Activated CD8-positive, alpha-beta memory T cell treated with anti-CD3 and anti-CD28 coated beads, Interleukin-2, amount 50 U/mL, for 1 hour (primary cell): ENCODE data around the gene PWP1.
"Not testable (repeated sequence)": the region's sequence is repeated elsewhere in the genome, so short reads cannot be mapped to it uniquely, and the experiment has no call there.

ENCODE experiments used
- DNase-seq: peaks from one replicate; pipeline ENCODE4 v3.0.0-alpha.2; 2020; ENCODE audit errors: extremely low read depth

Gene PWP1

DNA sequence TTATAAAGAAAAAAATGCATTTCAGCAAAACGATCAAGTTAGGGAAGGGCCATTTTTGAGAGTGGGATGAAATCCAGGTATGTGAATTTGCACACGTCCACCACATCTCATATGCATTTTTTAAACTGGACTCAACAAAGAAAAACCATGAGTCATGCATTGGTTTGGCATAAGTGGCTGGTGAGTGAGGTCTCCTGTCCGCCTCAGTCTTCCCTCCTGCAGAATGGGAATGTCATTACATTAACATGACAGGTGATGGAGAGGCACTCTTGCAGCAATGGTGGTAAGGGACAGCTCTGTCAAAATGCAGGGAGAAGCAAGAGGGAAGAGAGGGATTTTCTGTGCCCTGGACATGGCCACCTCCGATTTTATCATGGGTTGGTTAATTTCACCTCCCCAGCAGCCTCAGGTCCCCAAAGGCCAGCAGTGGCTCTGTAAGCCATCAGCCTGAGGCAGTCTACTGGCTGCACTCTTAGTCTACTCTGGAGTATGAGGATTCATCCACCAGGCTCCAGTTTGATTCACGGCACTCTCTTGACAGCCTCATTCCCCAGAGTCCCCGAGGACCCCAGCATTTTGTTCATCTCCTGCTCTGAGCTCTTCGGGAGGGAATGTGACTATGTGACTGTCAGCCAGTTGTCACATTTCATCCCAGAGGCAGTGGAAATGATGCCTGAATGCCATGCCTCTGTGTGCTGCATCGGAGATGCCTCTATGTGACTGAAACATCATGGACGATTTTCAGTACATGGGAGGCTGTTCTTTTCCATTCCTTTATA is 17.1 kb upstream of the PWP1 start:
- no peak for DNase-seq

DNA sequence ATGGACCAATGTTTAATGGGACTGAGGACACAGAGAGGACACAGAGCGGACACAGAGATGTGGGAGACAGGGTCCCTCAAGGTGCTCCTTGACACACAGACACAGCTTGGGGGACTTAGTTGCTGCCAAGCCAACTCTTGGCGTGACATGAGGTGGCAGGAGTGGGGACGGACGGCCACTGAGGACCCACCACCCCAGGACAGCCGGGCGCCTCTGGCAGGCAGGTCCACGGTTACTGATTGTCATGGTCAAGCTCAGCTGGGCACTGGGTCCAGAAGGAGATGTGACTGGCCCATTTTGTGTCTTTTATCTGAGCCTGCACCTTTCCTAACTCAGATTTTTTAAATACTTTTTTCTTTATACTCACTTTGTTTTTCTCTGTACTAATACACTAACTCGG is 15.7 kb upstream of the PWP1 start:
- no peak for DNase-seq

DNA sequence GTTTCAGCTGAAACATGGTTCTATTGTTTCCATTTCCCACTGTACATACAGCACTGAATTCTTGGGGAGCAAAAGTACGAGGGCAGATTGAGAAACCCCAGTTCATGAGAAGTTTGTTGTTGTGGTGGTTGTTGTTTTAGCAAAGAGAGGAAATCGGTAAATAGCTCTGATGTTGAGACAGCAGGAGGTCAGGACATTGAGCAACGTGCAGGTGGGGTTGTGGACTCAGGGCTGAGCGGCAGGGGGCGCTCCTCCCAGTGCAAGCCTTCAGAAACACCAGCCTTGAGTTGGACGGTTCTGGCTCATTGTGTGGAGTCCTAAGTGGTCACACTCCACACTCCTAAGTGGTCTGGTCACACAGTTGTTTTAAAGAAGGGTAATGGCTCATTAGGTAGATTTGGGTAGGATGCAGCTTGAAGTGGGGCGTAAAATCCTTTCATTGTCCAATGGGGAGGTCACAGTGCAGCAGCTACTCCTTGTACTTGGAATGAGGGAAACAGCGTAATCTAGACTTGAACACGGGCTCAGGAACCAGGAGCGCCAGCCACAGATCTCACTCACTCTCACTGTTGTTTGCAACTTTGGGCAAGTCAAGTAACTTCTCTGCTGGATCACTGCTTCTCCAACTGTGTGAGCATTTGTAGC is 14.5 kb upstream of the PWP1 start:
- DNase-seq = no peak

DNA sequence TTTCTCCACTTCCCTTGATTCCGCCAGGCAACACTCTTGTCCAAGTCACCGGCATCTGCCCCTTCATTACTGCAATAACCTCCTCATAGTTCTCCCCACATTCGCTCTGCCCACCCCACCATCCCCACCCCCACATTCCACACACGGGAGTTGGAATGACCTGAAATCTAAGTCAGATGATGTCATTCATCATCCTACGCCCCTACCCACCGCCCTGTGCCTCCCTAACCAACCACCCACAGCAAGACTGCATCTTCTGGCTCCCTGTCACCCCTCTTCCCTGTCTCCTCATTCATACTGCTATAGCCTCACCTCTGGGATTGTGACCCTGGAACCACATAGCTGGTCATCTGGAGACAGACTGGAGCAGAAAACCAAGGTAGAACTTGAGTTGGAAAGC is 7.9 kb upstream of the PWP1 start:
- no peak for DNase-seq

DNA sequence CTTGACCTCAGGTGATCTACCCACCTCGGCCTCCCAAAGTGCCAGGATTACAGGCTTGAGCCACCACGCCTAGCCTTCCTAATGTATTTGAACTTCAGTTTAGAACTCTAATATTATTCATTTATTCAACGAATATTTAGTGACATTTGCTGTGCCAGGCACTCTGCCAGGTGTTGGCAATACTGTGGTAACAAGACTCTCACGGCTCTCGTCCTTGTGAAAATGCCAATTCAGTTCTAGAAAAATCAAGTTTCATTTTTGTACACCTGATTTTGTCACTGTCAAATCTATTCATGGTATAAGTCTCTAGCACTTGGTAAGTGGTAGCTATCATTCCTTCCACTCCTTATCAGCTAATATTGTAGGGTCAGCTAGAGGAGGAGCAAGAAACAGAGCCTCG is 6.3 kb upstream of the PWP1 start:
- DNase-seq = no peak

DNA sequence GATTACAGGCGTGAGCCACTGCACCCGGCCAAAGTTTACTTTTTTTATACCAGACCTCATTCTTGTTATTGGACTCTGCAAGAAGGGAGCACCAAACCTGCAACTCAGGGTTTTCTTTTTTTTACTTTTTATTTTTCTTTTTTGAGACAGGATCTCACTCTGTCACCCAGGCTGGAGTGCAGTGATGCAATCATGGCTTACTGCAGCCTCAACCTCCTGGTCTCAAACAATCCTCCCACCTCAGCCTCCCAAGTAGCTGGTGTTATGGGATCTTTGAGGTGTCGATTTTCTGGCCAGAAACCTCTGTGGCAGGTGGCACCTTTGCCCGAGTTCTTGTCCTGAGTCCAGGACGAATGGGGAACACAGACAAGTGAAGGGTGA is 4.2 kb upstream of the PWP1 start:
- DNase-seq = no peak

DNA sequence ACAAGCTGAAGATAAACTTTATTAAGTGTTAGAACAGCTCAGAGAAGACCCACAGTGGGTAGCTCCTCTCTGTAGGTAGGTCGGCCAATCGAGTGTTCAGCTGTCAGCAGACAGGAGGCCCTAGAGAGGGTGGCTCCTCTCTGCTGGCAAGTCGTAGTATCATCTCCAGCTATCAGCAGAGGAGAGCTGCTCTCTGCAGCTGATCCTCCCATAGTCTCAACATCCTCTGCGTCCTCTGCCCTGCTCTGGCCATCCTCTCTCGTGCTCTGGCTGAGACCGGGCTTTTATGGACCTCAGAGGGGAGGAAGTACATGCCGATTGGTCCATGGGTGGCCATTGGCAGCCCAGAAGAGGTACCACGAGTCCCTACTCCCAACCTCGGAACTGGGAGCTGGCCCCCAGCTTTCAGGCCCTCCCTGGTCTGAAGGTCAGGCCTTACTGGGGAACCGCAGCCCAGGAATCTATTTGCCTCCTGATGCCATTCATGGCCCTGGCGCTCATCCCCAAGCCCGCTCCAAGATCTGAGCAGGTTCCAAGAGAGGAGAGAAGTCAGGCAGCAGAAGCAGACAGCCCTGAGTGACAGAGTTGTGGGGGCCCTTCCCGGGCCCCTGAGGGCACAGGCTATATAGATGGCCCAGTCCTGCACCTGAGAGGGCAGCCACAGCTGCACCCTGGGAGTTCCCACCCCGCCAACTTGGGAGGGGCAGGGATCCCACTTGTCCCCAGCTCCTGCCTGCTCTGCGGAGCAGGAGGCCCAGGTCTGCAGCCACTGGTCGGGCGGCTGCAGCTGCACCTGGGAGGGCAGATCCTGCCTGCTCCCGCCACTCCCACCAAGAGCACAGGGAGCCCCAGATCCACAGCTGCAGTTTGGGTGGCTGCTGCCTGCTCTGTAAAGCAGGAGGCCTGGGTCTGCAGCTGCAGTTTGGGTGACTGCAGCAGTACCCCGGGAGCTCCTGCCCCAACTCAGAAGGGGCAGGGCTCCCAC is 3.5 kb upstream of the PWP1 start:
- no peak for DNase-seq

DNA sequence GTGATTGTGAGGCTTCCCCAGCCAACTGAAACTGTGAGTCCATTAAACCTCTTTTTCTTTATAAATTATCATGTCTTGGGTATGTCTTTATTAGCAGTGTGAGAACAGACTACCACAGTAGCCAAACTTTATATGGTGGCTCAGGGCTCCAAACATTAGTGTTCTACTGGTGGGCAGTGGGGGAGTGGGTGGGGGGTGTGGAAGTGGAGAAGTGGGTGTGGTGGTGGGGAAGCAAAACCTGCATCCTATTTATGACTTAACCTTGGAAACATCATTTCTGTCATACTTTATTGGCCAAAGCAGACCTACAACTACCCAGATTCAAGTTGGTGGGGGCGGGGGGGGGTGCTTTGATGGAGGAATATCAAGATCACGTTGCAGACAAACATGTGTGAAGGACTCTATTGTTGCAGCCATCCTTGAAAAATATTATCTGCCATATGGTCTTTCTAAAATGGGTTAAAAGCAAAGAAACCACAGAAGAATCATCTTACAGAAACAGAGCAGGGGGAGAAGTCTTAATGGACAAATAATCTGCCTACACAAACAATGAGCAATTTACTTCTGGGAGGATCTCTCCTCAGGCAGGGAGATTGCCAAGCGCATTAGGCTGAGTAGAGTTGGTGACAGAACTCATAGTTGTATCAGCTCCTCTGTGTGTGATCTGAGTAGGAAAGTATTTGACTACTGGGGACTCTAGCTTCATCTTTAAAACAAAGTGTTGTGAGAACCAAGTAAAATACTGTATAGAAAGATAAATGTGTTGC is 1.4 kb upstream of the PWP1 start:
- DNase-seq = no peak

DNA sequence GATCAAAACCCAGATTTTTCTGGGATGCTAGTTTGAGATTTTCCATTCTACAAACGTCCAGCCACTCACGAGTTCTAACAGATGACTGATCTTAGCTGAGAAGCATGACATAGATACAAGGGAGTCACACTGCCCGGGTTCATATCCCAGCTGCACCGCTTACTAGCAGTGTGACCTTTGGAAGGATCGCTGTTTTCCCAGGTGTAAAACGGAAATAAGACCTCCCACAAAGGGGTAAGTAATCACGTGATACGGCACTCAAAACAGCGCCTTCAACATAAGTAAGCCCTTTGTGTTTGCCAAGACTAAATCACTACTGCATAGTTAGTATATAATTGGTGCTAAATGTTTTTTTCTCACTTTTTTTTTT is 624 bp upstream of the PWP1 start:
- no peak for DNase-seq

DNA sequence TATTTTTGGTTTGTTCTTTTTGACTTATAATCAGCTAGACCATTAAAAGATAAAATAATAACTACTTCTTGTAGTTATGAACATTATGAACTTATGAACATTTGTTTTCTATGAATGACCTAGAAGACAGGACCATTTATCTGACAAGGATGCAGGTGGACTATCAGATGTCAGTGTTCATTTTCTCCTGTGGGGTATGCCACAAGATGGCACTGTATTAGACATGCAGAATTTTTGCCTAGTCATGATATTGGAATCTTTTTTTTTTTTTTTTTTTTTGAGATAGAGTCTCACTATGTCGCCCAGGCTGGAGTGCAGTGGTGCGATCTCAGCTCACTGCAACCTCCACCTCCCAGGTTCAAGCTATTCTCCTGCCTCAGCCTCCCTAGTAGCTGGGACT is 10.2 kb downstream of the PWP1 start:
- DNase-seq = not testable (repeated sequence)

DNA sequence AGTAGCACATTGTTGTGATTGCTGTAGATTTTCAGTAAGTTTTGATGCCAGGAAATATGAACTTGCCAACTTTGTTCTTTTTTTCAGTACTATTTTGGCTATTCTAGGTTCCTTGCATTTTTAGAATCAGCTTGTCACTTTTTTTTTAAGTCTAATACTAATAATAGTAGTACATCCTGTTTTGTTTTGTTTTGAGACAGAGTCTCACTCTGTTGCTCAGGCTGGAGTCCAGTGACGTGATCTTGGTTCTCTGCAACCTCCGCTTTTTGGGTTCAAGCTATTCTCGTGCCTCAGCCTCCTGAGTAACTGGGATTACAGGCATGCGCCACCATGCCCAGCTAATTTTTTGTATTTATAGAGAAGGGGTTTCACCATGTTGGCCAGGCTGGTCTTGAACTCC is 16.5 kb downstream of the PWP1 start:
- no peak for DNase-seq

DNA sequence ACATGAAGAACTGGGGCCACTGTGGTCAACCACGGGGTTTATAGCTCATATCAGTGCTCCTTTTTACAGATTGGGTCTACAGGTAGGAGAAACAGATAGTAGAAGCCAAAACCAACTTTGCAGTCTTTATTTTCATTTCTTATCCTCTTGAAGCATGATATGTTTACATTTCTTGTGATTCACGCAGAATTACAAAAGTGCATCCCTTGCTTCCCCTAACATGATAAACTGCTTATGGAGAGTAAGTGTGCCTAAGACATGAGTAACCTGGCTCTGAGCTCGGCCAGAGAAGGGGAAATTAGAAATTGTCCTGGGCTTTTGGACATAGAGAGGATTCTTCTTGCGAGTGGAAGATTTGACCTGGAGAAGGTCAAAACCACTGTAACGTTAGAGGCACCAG is 18.4 kb downstream of the PWP1 start:
- no peak for DNase-seq

DNA sequence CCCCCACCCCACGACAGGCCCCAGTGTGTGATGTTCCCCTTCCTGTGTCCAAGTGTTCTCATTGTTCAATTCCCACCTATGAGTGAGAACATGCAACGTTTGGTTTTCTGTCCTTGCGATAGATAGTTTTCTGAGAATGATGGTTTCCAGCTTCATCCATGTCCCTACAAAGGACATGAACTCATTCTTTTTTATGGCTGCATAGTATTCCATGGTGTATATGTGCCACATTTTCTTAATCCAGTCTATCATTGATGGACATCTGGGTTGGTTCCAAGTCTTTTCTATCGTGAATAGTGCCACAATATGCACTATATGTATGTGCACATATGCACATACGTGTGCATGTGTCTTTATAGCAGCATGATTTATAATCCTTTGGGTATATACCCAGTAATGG is 19.9 kb downstream of the PWP1 start:
- DNase-seq = not testable (repeated sequence)

DNA sequence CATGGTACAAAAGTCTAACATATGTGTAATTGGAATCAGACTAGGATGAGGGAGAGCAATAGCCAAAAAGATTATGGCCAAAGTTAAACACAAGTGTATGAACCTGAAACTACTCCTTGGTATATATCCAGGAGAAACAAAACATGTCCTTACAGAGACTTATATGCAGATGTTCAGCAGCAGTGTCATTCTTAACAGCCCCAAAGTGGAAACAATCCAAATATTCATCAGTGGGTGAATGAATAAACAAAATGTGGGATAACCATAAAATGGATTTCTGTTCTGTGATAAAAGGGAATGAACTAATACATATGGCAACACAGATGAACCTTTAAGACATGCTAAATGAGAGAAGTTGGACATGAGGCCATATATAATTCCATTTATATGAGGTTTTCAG is 30.2 kb downstream of the PWP1 start:
- DNase-seq = no peak

DNA sequence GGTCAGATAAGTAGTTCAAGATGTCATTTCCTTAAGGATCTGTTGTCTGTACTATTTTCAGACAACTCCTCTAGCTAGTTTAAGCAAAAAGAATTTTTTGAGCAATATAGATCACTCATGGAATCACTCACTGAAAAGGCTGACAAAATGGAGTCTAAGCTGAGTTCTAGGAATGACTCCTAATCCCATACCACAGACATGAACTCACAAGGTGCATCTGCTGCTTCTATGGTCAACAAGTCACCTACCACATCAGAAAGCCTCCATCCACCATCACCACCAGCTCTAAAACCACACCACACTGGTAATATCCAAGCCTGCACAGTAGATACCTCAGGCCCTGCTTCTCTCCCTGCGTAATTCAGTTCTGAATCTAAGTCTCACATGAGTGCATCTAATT is 33.0 kb downstream of the PWP1 start:
- no peak for DNase-seq

DNA sequence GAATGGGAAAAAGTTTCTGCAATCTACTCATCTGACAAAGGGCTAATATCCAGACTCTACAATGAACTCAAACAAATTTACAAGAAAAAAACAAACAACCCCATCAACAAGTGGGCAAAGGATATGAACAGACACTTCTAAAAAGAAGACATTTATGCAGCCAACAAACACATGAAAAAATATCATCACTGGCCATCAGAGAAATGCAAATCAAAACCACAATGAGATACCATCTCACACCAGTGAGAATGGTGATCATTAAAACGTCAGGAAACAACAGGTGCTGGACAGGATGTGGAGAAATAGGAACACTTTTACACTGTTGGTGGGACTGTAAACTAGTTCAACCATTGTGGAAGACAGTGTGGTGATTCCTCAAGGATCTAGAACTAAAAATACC is 41.7 kb downstream of the PWP1 start:
- not testable (repeated sequence) for DNase-seq

DNA sequence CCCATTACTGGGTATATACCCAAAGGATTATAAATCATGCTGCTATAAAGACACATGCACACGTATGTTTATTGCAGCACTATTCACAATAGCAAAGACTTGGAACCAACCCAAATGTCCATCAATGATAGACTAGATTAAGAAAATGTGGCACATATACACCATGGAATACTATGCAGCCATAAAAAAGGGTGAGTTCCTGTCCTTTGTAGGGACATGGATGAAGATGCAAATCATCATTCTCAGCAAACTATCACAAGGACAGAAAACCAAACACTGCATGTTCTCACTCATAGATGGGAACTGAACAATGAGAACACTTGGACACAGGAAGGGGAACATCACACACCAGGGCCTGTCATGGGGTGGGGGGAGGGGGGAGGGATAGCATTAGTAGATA is 42.1 kb downstream of the PWP1 start:
- DNase-seq = not testable (repeated sequence)

DNA sequence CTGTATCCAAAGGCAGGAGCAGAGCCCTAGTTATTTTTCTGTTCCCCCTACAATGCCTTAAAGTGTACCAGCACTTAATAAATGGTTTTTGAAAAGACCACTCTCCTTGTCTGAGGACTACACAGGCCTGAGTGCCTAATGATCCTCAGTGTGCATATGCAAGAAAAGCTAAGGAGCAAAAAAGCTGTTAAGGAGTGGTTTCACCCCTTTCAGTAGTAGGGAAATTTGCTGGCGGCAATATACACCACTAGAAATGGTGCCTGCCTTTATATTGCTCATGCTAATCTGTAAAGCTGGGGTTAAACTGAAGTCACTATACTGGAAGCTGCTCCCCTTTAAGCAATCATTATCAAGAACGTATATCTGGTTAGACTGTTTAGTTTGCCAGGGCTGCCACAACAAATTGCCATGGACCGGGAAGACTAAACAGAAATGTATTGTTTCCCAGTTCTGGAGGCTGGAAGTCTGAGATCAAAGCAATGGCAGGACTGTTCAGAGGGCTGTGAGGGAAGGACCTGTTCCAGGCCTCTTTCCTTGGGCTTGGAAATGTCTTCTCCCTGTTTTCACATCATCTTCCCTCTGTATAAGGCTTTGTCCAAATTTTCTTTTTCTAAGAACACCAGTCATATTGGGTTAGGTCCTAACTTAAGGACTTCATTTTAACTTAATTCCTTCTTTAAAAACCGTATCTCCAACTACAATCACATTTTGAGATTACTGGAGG is 45.2 kb downstream of the PWP1 start:
- no peak for DNase-seq

DNA sequence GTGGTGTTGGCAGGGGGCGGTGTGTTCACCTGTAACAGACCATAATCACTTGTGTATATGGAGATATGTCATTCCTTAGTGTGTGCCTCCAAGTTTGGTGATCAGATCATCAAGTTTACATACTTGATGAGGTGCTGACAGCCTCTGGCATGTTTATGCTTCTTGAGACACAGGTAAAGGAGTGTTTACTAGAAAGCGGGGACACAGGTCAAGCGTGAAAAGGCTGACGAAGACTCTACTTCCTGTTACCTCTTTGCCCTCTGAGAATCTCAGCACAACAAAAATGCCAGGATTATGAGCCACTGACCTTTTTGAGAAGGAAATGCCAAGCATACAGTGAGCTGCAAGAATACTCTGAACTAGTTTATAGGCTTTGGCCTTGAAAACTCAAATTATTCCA is 45.8 kb downstream of the PWP1 start:
- DNase-seq = no peak

DNA sequence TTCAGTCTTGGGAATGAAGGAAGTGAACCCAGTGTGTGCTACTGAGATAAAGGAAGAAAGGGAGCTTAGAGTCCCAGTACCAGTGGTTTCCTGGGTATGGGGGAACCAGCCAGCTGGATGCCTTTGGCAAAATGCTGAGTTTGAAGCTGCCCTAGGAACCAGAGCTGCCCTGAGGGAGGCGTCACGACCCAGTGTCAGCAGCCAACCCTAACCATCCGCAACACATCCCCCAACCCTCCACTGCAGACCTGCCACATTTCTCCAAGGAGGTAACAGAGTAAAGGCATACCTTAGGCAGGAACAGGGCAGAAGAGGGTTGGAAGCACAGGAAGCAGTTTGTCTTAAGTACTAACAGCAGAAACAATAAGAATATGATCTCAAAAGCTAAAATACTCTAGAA is 46.8 kb downstream of the PWP1 start:
- DNase-seq = no peak

DNA sequence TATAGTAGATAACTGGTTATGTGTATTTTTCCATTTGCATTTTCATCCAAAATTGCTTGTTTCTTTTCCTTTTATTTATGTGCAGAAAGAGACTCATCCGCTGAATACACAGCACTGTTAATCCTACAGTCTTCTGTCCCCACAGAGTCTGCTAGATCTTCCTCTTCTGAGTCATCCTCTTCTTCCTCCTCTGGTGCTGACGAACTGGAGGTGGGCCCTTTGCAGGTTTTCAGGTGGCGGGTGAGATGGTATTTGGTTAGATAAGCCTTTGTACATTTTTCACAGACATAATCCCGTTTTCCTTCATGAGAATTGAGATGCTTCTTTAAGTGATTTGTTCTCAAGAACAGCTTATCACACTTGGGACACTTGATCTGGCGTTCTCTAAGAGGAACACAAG is 48.5 kb downstream of the PWP1 start:
- DNase-seq = no peak
